HepG2 (cell line): ENCODE results near the gene ARMH1. TPM values are rescaled to one million over a fixed set of nuclear protein-coding genes. Genes with fewer than 3 reads are reported as not detected.

Experiments used
- AHR ChIP-seq: IDR thresholded peaks from 2 replicates; pipeline ENCODE4 v1.6.1; 2018; ENCODE audit warnings: missing genetic modification reagents, missing compliant biosample characterization
- KLF11 ChIP-seq: IDR thresholded peaks from 2 replicates; pipeline ENCODE4 v1.6.1; 2016; ENCODE audit warnings: missing compliant biosample characterization
- LBX2 ChIP-seq: sonication (generic); formaldehyde crosslinking; IDR thresholded peaks from 2 replicates; pipeline ENCODE4 v1.5.0; 2020; ENCODE audit warnings: missing genetic modification reagents, mild to moderate bottlenecking, borderline replicate concordance
- NFIB ChIP-seq: sonication (generic); formaldehyde crosslinking; IDR thresholded peaks from 2 replicates; pipeline ENCODE4 v1.9.0; 2021; ENCODE audit warnings: missing genetic modification reagents, mild to moderate bottlenecking, borderline replicate concordance
- NFKB2 ChIP-seq: sonication (generic); formaldehyde crosslinking; IDR thresholded peaks from 2 replicates; pipeline ENCODE4 v1.4.0; 2020; ENCODE audit warnings: missing genetic modification reagents, borderline replicate concordance
- NRL ChIP-seq: sonication (generic); formaldehyde crosslinking; IDR thresholded peaks from 2 replicates; pipeline ENCODE4 v1.5.0; 2020; ENCODE audit warnings: missing genetic modification reagents, mild to moderate bottlenecking, moderate library complexity, borderline replicate concordance
- PHF21A ChIP-seq: sonication (generic); formaldehyde crosslinking; IDR thresholded peaks from 2 replicates; pipeline ENCODE4 v1.5.0; 2020; ENCODE audit warnings: mild to moderate bottlenecking, missing genetic modification reagents
- POLR2AphosphoS5 ChIP-seq: IDR thresholded peaks from 2 replicates; pipeline ENCODE4 v1.6.1; 2012; ENCODE audit warnings: low read depth, low read length
- PRPF4 ChIP-seq: fragments of 200-400 bp; formaldehyde crosslinking; IDR thresholded peaks from 2 replicates; pipeline ENCODE4 v1.6.1; 2016; ENCODE audit warnings: low read length, low read depth; ENCODE audit not compliant: poor library complexity, severe bottlenecking
- SNRNP70 ChIP-seq: fragments of 200-400 bp; formaldehyde crosslinking; IDR thresholded peaks from 2 replicates; pipeline ENCODE4 v1.6.1; 2017; ENCODE audit warnings: mild to moderate bottlenecking, low read depth, low read length, moderate library complexity
- TFAP4 ChIP-seq: sonication (generic); IDR thresholded peaks from 2 replicates; pipeline ENCODE4 v1.6.1; 2016; ENCODE audit warnings: low read depth, borderline replicate concordance
- ZBTB20 ChIP-seq: sonication (generic); formaldehyde crosslinking; IDR thresholded peaks from 2 replicates; pipeline ENCODE4 v1.8.1; 2023; ENCODE audit warnings: missing genetic modification reagents, low read depth, mild to moderate bottlenecking, borderline replicate concordance
- ZNF225 ChIP-seq: sonication (generic); formaldehyde crosslinking; IDR thresholded peaks from 2 replicates; pipeline ENCODE4 v1.4.0; 2020; ENCODE audit warnings: mild to moderate bottlenecking, missing genetic modification reagents
- ZNF230 ChIP-seq: sonication (generic); formaldehyde crosslinking; IDR thresholded peaks from 2 replicates; pipeline ENCODE4 v1.4.0; 2020; ENCODE audit warnings: mild to moderate bottlenecking, missing genetic modification reagents
- ZNF629 ChIP-seq: sonication (generic); formaldehyde crosslinking; conservative IDR thresholded peaks from 2 replicates; pipeline ENCODE4 v1.5.0; 2020; ENCODE audit warnings: missing genetic modification reagents
- polyA plus RNA-seq, 8 experiments: library from polyadenylated mRNA; depleted of rRNA in 3 of 8; stranded (reverse) in 7 of 8; unstranded in 1 of 8; fragments of >200 nt; fragmentation: Illumina TruSeq in 4 of 8; extraction: Trizol in 4 of 8; gene quantifications; 2 replicates each; pipeline versions ENCODE4 v1.2.1 to v1.2.3, GENCODE V29; 2011 to 2016; ENCODE audit warnings: low read depth in 4 of 8, missing spikeins in 1 of 8, mixed read lengths in 1 of 8; ENCODE audit not compliant: insufficient read depth in 1 of 8
- total RNA-seq, 5 experiments: library from RNA; depleted of rRNA; stranded (reverse); fragments of >200 nt; fragmentation: Illumina TruSeq; extraction: Trizol; gene quantifications; 2 replicates each; pipeline ENCODE4 v1.2.3, GENCODE V29; 2016; ENCODE audit warnings: low read depth in 1 of 5
- TF ChIP-seq, protein P1 (sequence below): sonication (generic); formaldehyde crosslinking; IDR thresholded peaks from 2 replicates; pipeline ENCODE4 v1.5.1; 2020; ENCODE audit warnings: mild to moderate bottlenecking, missing genetic modification reagents, borderline replicate concordance
- TF ChIP-seq, protein P2 (sequence below): sonication (generic); formaldehyde crosslinking; conservative IDR thresholded peaks from 2 replicates; pipeline ENCODE4 v1.4.0; 2020; ENCODE audit warnings: missing genetic modification reagents
- TF ChIP-seq, protein P3 (sequence below): sonication (generic); formaldehyde crosslinking; conservative IDR thresholded peaks from 2 replicates; pipeline ENCODE4 v1.5.0; 2020; ENCODE audit warnings: missing genetic modification reagents

ARMH1 gene
- total and polyA plus RNA-seq, 2 of the 13 experiments (the other 11 are each of a cell fraction or from before 2014, with no cell fraction given), result 0.69 TPM; not detected in 1

- no peak for TF ChIP-seq NRL (CRISPR knock-in tag)
- TF ChIP-seq NFKB2, result peak; percentile 14; the same call in 1 of the 2 replicates
- peak; percentile 57; the same call in 1 of the 2 replicates for TF ChIP-seq ZBTB20 (CRISPR knock-in tag)
- TF ChIP-seq TFAP4, result no peak
- TF ChIP-seq PHF21A (CRISPR knock-in tag), result no peak
- no peak for TF ChIP-seq AHR
- no peak for TF ChIP-seq SNRNP70
- peak; percentile 25; the same call in 1 of the 2 replicates for TF ChIP-seq ZNF225 (CRISPR knock-in tag)
- TF ChIP-seq ZNF230 (CRISPR knock-in tag), result no peak
- no peak for TF ChIP-seq PRPF4
- peak; percentile 59 for TF ChIP-seq POLR2AphosphoS5
- no peak for TF ChIP-seq NFIB (CRISPR knock-in tag)
- TF ChIP-seq, protein P1, sequence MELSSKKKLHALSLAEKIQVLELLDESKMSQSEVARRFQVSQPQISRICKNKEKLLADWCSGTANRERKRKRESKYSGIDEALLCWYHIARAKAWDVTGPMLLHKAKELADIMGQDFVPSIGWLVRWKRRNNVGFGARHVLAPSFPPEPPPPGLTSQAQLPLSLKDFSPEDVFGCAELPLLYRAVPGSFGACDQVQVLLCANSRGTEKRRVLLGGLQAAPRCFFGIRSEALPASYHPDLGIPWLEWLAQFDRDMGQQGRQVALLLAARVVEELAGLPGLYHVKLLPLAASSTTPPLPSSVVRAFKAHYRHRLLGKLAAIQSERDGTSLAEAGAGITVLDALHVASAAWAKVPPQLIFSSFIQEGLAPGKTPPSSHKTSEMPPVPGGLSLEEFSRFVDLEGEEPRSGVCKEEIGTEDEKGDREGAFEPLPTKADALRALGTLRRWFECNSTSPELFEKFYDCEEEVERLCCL (CRISPR knock-in tag), result no peak
- TF ChIP-seq KLF11 (CRISPR knock-in tag), result no peak
- TF ChIP-seq, protein P2, sequence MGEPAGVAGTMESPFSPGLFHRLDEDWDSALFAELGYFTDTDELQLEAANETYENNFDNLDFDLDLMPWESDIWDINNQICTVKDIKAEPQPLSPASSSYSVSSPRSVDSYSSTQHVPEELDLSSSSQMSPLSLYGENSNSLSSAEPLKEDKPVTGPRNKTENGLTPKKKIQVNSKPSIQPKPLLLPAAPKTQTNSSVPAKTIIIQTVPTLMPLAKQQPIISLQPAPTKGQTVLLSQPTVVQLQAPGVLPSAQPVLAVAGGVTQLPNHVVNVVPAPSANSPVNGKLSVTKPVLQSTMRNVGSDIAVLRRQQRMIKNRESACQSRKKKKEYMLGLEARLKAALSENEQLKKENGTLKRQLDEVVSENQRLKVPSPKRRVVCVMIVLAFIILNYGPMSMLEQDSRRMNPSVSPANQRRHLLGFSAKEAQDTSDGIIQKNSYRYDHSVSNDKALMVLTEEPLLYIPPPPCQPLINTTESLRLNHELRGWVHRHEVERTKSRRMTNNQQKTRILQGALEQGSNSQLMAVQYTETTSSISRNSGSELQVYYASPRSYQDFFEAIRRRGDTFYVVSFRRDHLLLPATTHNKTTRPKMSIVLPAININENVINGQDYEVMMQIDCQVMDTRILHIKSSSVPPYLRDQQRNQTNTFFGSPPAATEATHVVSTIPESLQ (CRISPR knock-in tag), result no peak
- TF ChIP-seq, protein P3, sequence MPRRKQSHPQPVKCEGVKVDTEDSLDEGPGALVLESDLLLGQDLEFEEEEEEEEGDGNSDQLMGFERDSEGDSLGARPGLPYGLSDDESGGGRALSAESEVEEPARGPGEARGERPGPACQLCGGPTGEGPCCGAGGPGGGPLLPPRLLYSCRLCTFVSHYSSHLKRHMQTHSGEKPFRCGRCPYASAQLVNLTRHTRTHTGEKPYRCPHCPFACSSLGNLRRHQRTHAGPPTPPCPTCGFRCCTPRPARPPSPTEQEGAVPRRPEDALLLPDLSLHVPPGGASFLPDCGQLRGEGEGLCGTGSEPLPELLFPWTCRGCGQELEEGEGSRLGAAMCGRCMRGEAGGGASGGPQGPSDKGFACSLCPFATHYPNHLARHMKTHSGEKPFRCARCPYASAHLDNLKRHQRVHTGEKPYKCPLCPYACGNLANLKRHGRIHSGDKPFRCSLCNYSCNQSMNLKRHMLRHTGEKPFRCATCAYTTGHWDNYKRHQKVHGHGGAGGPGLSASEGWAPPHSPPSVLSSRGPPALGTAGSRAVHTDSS, result no peak
- peak; percentile 49; the same call in 1 of the 2 replicates for TF ChIP-seq ZNF629 (CRISPR knock-in tag)
- no peak for TF ChIP-seq LBX2 (CRISPR knock-in tag)
Measured at GRCh38 chr1:44631647-44632539, 42.6 kb upstream of the ARMH1 start (continued).
